GM23248 (cell line): Measurements from ENCODE around the gene PAF1.

Experiments used
- EZH2 ChIP-seq: fragments of 200-600 bp; sonication (generic); IDR thresholded peaks from 2 replicates; pipeline ENCODE4 v1.6.1; 2018; ENCODE audit warnings: antibody characterized with exemption, mild to moderate bottlenecking; ENCODE audit not compliant: insufficient read depth, poor library complexity, severe bottlenecking
- EZH2phosphoT487 ChIP-seq: fragments of 200-600 bp; sonication (generic); IDR thresholded peaks from 2 replicates; pipeline ENCODE4 v1.6.1; 2018; ENCODE audit warnings: antibody characterized with exemption, moderate library complexity, mild to moderate bottlenecking, low read depth; ENCODE audit not compliant: insufficient read depth

GRCh38 chr19:39390451-39390750 lies 505 bp downstream of the PAF1 start:
- TF ChIP-seq EZH2phosphoT487 (no peak), EZH2 (no peak)
